GM23248 (cell line): ENCODE data around the gene AFF3. TPM values are rescaled to one million over a fixed set of nuclear protein-coding genes. Genes with fewer than 3 reads are reported as not detected.

Experiments used
- DNase-seq: peaks from one replicate; pipeline ENCODE4 v3.0.0-alpha.2; 2015
- H2AFZ ChIP-seq: fragments of 200-600 bp; sonication (generic); 2 replicates; pipeline ENCODE4 v1.6.1; 2016; ENCODE audit warnings: antibody characterized with exemption
- H3F3A ChIP-seq: fragments of 200-600 bp; sonication (generic); 2 replicates; pipeline ENCODE4 v1.6.1; 2016; ENCODE audit warnings: mild to moderate bottlenecking, antibody characterized with exemption, mixed run types; ENCODE audit not compliant: insufficient read depth
- H3K27ac ChIP-seq: fragments of 200-600 bp; sonication (generic); 2 replicates; pipeline ENCODE4 v1.5.1; 2016; ENCODE audit warnings: mild to moderate bottlenecking
- H3K27me3 ChIP-seq: fragments of 200-600 bp; sonication (generic); replicated peaks from 2 replicates; pipeline ENCODE4 v1.6.1; 2016; ENCODE audit warnings: mild to moderate bottlenecking; ENCODE audit not compliant: insufficient read depth
- H3K36me3 ChIP-seq: fragments of 200-600 bp; sonication (generic); 2 replicates; pipeline ENCODE4 v1.6.1; 2016; ENCODE audit warnings: low read depth, mild to moderate bottlenecking
- H3K4me1 ChIP-seq: fragments of 200-600 bp; sonication (generic); 2 replicates; pipeline ENCODE4 v1.6.1; 2016; ENCODE audit warnings: mild to moderate bottlenecking; ENCODE audit not compliant: insufficient read depth
- H3K4me2 ChIP-seq: fragments of 200-600 bp; sonication (generic); one replicate; pipeline ENCODE4 v1.6.1; 2016; ENCODE audit warnings: mild to moderate bottlenecking; ENCODE audit not compliant: unreplicated experiment
- H3K4me3 ChIP-seq: fragments of 200-600 bp; sonication (generic); 2 replicates; pipeline ENCODE4 v1.5.1; 2016; ENCODE audit warnings: mild to moderate bottlenecking
- H3K79me2 ChIP-seq: fragments of 200-600 bp; sonication (generic); 2 replicates; pipeline ENCODE4 v1.6.1; 2016; ENCODE audit warnings: mild to moderate bottlenecking; ENCODE audit not compliant: insufficient read depth
- H3K9ac ChIP-seq: fragments of 200-600 bp; sonication (generic); 2 replicates; pipeline ENCODE4 v1.6.1; 2016; ENCODE audit warnings: mild to moderate bottlenecking
- H3K9me2 ChIP-seq: fragments of 200-600 bp; sonication (generic); 2 replicates; pipeline ENCODE4 v1.6.1; 2016; ENCODE audit warnings: mixed run types, mild to moderate bottlenecking, moderate library complexity; ENCODE audit not compliant: insufficient read depth
- H3K9me3 ChIP-seq: fragments of 200-600 bp; sonication (generic); one replicate; pipeline ENCODE4 v1.6.1; 2017; ENCODE audit warnings: low read depth
- H4K20me1 ChIP-seq: fragments of 200-600 bp; sonication (generic); 2 replicates; pipeline ENCODE4 v1.6.0; 2016; ENCODE audit not compliant: insufficient read depth
- EZH2 ChIP-seq: fragments of 200-600 bp; sonication (generic); IDR thresholded peaks from 2 replicates; pipeline ENCODE4 v1.6.1; 2018; ENCODE audit warnings: antibody characterized with exemption, mild to moderate bottlenecking; ENCODE audit not compliant: insufficient read depth, poor library complexity, severe bottlenecking
- EZH2phosphoT487 ChIP-seq: fragments of 200-600 bp; sonication (generic); IDR thresholded peaks from 2 replicates; pipeline ENCODE4 v1.6.1; 2018; ENCODE audit warnings: antibody characterized with exemption, moderate library complexity, mild to moderate bottlenecking, low read depth; ENCODE audit not compliant: insufficient read depth
- WGBS, 2 experiments: methylation state at CpG; one replicate each; pipeline ENCODE4 v1.1.6; 2015 to 2017; ENCODE audit warnings: low lambda C conversion rate in 2 of 2, low coverage in 1 of 2; ENCODE audit errors: missing lambda C conversion rate in 2 of 2; 5-methylcytosine and 5-hydroxymethylcytosine counted together
- in situ Hi-C: fragments of 300-500 bp; cut with MboI; formaldehyde crosslinking; loops from 2 replicates; pipeline ENCODE4 v1.15.0; 2020
- polyA plus RNA-seq: library from polyadenylated mRNA; unstranded; fragments of >200 nt; fragmentation: Nextera tagmentation; extraction: Ambion mirVana; gene quantifications from 2 replicates; pipeline ENCODE4 v1.2.1, GENCODE V29; 2016
- total RNA-seq: library from RNA; depleted of rRNA; stranded (reverse); fragments of >200 nt; shearing (Covaris generic); gene quantifications from 2 replicates; pipeline ENCODE4 v1.2.3, GENCODE V29; 2014

The AFF3 gene
- total and polyA plus RNA-seq, 2 experiments from 2014 or later, result 0.56 to 0.86 TPM

DNA sequence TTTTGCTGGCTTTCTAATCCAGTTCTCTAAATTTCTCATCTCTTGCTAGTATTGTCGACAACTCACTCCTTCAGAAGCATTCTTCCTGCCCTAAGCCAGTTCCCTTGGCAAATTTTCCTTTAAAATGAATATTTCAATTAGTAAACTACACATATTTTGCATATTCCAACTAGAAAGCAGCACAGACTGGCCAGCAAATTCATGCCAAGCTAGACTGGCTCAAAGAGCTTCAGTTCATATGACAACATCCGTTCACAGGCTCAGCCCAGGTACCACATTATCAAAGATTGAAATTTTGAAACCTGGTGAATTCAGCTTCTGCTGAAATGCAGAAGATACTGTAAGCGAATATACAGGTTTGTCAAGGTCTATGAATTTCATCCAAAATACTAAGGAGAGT lies 64.5 kb downstream of the AFF3 start:
- H3K9me2 ChIP-seq, result no peaks in the 10 kb centered on the region
- WGBS, 2 experiments, result 76 to 79% methylated on average over 3 of the region's 3 CpGs
- H3K27me3 ChIP-seq, result 0 out of 2 replicates have a peak, but pooled peaks cover 10% of the 10 kb centered on the region
- no peak overlapping the region for H3K4me2 ChIP-seq
- H3K4me3 ChIP-seq, result no peak overlapping the region
- no peak overlapping the region for H3K27ac ChIP-seq
- TF ChIP-seq EZH2phosphoT487 (no peak), EZH2 (no peak)
- no peaks in the 10 kb centered on the region for H3K9me3 ChIP-seq
- H4K20me1 ChIP-seq, result no peaks in the 10 kb centered on the region
- no peak for DNase-seq
- no peaks in the 10 kb centered on the region for H3K79me2 ChIP-seq
- in situ Hi-C loops, result no loop called here
- H3K4me1 ChIP-seq, result peaks cover 3% of the 10 kb centered on the region
- H2AFZ ChIP-seq, result no peak overlapping the region
- H3K9ac ChIP-seq, result no peak overlapping the region
- H3K36me3 ChIP-seq, result no peaks in the 10 kb centered on the region
- peaks cover 1% of the 10 kb centered on the region; the same call in 1 of the 2 replicates for H3F3A ChIP-seq

DNA sequence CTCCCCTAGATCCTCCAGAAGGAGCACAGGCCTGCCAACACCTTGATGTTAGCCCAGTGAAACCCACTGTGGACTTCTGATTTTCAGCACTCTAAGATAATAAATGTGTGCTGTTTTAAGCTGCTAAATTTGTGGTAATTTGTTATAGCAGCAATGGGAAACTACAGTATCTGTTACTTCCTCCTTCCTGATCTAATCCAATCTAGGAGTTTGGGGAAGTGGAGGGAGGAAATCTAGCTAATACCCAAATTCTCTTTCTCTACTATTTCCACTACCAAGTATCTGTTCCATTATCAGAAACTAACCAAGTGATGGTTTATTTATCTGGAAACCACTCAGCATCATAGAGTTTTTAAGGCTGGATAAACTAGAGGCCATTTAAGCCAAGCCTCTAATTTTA lies 64.9 kb downstream of the AFF3 start:
- Histone ChIP-seq H3K9me3 (no peaks in the 10 kb centered on the region), H3K36me3 (no peaks in the 10 kb centered on the region), H3K27ac (no peak overlapping the region), H4K20me1 (no peaks in the 10 kb centered on the region), H3K4me2 (no peak overlapping the region), H3K79me2 (no peaks in the 10 kb centered on the region), H3K9ac (no peak overlapping the region), H3K4me3 (no peak overlapping the region), H3K9me2 (no peaks in the 10 kb centered on the region), H2AFZ (no peak overlapping the region), H3F3A (no peaks in the 10 kb centered on the region), H3K4me1 (no peaks in the 10 kb centered on the region), H3K27me3 (0 out of 2 replicates have a peak, but pooled peaks cover 10% of the 10 kb centered on the region)
- in situ Hi-C loops, result no loop called here
- DNase-seq, result no peak
- TF ChIP-seq EZH2 (no peak), EZH2phosphoT487 (no peak)

DNA sequence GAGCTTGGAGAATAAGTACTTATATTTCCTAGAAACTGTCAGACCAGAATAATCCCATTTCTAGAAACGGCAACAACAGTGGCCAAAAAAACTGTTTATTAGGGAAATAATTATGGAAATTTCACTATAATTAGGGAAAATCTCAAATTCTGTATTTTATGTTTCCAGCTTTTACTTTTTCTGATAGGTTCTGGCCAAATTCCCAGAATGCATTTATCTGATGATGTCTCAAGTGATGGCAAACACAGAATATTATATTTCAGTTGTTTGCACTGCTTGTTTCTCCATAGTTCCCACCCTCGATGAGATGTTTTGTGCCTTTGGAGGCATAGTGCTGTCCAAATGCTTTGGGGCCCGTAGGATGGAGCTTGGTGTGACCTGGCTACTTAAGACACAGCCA lies 66.9 kb downstream of the AFF3 start:
- no peaks in the 10 kb centered on the region for H4K20me1 ChIP-seq
- H3K9me3 ChIP-seq, result no peaks in the 10 kb centered on the region
- no peaks in the 10 kb centered on the region for H3F3A ChIP-seq
- no peak overlapping the region for H3K4me3 ChIP-seq
- 0 out of 2 replicates have a peak, but pooled peaks cover 14% of the 10 kb centered on the region for H3K27me3 ChIP-seq
- no peak overlapping the region for H3K4me2 ChIP-seq
- no peak overlapping the region for H3K27ac ChIP-seq
- DNase-seq, result no peak
- no peak overlapping the region for H2AFZ ChIP-seq
- no peak overlapping the region for H3K9ac ChIP-seq
- no peaks in the 10 kb centered on the region for H3K9me2 ChIP-seq
- H3K79me2 ChIP-seq, result no peaks in the 10 kb centered on the region
- 63 to 65% methylated on average over 3 of the region's 3 CpGs for WGBS, 2 experiments
- no peaks in the 10 kb centered on the region for H3K36me3 ChIP-seq
- in situ Hi-C loops, result no loop called here
- TF ChIP-seq EZH2, result no peak
- TF ChIP-seq EZH2phosphoT487, result no peak
- H3K4me1 ChIP-seq, result no peaks in the 10 kb centered on the region

DNA sequence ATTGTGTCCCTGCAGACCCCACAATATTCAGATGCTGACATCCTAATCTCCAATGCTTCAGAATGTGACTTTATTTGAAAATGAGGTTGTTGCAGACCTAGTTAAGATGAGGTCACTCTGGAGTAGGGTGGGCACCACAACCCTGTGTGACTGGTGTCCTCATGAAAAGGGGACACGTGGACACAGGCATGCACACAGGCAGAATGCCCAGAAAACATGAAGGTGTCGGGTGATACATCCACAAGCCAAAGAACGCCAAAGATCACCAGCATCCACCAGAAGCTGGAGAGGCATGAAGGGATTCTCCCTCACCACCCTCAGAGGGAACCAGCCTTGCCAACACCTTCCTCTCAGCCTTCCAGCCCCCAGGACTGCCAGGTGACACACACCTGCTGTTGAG lies 69.3 kb downstream of the AFF3 start:
- H3K9me2 ChIP-seq, result no peaks in the 10 kb centered on the region
- no peak for DNase-seq
- H4K20me1 ChIP-seq, result no peaks in the 10 kb centered on the region
- H2AFZ ChIP-seq, result no peak overlapping the region
- H3K4me3 ChIP-seq, result no peak overlapping the region
- TF ChIP-seq EZH2, result no peak
- no peak for TF ChIP-seq EZH2phosphoT487
- no peaks in the 10 kb centered on the region for H3K36me3 ChIP-seq
- in situ Hi-C loops, result no loop called here
- no peaks in the 10 kb centered on the region for H3F3A ChIP-seq
- 40 to 45% methylated on average over 3 of the region's 3 CpGs for WGBS, 2 experiments
- H3K27ac ChIP-seq, result no peak overlapping the region
- no peaks in the 10 kb centered on the region for H3K79me2 ChIP-seq
- no peak overlapping the region for H3K4me2 ChIP-seq
- no peaks in the 10 kb centered on the region for H3K9me3 ChIP-seq
- H3K9ac ChIP-seq, result no peak overlapping the region
- H3K27me3 ChIP-seq, result peaks cover 23% of the 10 kb centered on the region; the same call in 1 of the 2 replicates
- H3K4me1 ChIP-seq, result no peaks in the 10 kb centered on the region

DNA sequence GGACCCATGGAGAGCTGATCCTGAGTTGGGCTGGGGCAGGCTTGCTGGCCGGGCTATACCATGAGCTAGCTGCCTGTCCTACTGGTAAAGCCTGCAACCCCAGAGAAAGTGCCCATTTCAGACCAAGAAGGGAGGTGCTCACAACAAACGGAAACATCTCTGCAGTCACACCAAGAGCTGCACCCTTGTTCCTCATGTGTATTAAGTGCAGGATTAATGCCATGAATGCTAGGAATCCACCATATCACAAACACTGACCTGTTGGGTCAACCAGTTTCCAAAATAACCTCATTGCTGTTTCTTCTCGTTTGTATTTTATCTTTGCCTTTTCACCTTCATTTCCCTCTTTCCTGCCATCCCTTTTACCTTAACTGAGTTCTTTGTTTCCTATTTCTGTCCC lies 69.9 kb downstream of the AFF3 start:
- Histone ChIP-seq H2AFZ (no peak overlapping the region), H3K9ac (no peak overlapping the region), H3K27ac (no peak overlapping the region), H3K9me2 (no peaks in the 10 kb centered on the region), H3K27me3 (peaks cover 23% of the 10 kb centered on the region), H3K9me3 (no peaks in the 10 kb centered on the region), H3K36me3 (no peaks in the 10 kb centered on the region), H3K4me2 (no peak overlapping the region), H4K20me1 (no peaks in the 10 kb centered on the region), H3K79me2 (no peaks in the 10 kb centered on the region), H3K4me3 (no peak overlapping the region), H3K4me1 (no peaks in the 10 kb centered on the region), H3F3A (no peaks in the 10 kb centered on the region)
- in situ Hi-C loops, result no loop called here
- TF ChIP-seq EZH2, result no peak
- no peak for TF ChIP-seq EZH2phosphoT487
- 68 to 72% methylated on average over 3 of the region's 3 CpGs for WGBS, 2 experiments
- no peak for DNase-seq
